ENCODE data around the gene KANSL1.

Gene KANSL1

GRCh38 chr17:46081018-46081320, 112.3 kb downstream of the KANSL1 start:
- TF ChIP-seq, protein P1, sequence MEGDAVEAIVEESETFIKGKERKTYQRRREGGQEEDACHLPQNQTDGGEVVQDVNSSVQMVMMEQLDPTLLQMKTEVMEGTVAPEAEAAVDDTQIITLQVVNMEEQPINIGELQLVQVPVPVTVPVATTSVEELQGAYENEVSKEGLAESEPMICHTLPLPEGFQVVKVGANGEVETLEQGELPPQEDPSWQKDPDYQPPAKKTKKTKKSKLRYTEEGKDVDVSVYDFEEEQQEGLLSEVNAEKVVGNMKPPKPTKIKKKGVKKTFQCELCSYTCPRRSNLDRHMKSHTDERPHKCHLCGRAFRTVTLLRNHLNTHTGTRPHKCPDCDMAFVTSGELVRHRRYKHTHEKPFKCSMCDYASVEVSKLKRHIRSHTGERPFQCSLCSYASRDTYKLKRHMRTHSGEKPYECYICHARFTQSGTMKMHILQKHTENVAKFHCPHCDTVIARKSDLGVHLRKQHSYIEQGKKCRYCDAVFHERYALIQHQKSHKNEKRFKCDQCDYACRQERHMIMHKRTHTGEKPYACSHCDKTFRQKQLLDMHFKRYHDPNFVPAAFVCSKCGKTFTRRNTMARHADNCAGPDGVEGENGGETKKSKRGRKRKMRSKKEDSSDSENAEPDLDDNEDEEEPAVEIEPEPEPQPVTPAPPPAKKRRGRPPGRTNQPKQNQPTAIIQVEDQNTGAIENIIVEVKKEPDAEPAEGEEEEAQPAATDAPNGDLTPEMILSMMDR (IDR thresholded peaks at IDR 0.05; ENCODE audit: low read depth, low read length, missing control alignments) = no peak
- no peak overlapping the region for H3K4me3 ChIP-seq (replicated peaks; ENCODE audit: low read depth, low read length)
- no peak for DNase-seq (ENCODE audit: extremely low read depth, low read depth)

DNA sequence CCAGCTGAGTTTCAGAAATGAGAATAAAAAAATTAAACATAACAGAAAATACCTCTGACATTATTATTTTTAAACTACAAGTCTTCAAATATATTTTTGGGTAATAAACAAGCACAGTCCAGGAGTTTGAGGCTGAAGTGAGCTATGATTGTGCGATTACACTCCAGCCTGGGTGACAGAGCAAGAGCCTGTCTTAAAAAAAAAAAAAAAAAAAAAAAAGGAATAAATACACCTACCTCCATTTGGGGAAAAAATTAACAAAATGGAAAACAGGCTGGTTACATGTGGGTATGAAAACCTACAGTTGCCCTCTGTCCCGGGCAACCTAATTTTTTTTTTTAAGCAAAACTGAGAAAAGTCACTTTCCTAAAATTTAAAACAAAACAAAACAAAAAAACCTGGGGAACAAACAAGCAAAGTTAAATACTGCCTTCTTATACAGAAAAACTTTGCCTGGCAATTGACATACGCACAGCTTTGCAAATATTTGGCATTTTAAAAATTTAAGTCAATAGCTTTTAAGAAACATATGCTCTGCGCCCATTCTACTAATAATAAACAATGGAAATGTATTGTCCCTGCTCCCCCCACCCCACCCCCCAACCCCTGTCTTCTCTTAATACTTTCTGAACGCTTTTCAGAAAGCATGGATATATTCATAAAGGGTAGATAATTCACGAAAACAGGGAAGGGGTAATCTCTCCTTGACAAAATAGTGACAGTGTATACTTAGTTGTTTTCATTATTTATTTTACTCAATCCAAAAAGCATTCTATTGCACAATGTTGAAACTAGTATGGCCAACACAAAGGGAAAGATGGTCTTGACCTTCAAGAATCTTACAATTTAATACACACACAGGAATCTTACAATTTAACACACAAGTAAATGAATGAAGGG, 112.9 kb downstream of the KANSL1 start:
- DNase-seq (ENCODE audit: extremely low read depth, low read depth) = no peak
- no peak overlapping the region for H3K4me3 ChIP-seq (replicated peaks; ENCODE audit: low read depth, low read length)
- TF ChIP-seq, protein P1 (IDR thresholded peaks at IDR 0.05; ENCODE audit: low read depth, low read length, missing control alignments) = no peak

DNA sequence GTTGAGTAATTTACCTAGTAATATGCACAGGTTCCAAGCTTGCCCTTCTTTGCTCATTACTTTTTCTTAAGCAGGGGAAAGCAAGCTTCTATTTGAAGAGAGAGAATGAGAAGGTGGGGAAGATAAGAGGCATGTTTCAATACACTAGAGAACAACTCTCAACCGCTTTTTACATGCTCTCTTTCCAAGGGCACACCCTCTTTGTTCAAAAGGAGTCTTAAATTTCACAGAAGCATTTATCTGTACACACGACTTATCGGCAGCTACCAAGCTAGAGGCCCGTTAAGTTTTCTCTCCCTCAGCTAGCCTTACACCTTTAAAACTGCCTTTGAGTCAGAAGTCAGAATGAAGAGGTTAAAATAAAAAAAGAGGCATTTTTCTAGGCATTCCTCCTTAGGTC, 114.6 kb downstream of the KANSL1 start:
- no peak overlapping the region for H3K4me3 ChIP-seq (replicated peaks; ENCODE audit: low read depth, low read length)
- DNase-seq (ENCODE audit: extremely low read depth, low read depth) = no peak

GRCh38 chr17:46074540-46074939, 118.7 kb downstream of the KANSL1 start:
- H3K4me3 ChIP-seq (replicated peaks; ENCODE audit: low read depth, low read length) = no peak overlapping the region
- no peak for DNase-seq (ENCODE audit: extremely low read depth, low read depth)
- TF ChIP-seq, protein P1 (IDR thresholded peaks at IDR 0.05; ENCODE audit: low read depth, low read length, missing control alignments) = no peak

More for the DNA sequence above, 114.6 kb downstream of the KANSL1 start:
- TF ChIP-seq, protein P1 (IDR thresholded peaks at IDR 0.05; ENCODE audit: low read depth, low read length, missing control alignments) = no peak

DNA sequence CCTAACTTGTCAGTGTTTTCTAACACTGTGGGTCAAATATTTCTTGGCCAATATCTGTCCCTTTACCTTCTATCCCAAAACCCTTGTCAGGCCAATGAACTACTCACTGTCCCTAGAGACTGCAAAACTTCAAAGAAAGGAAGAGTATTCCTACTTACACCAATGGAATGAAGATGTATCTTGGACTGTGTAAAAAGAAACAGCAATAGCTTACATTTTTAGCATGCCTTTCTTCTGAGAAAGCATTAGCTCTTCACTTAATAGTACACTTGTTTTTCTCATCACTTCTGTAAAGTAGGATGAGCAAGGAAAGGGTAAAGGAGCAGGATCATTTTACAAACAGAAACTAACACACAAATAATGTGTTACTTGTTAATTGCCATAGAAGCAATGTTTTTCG, 120.2 kb downstream of the KANSL1 start:
- no peak for DNase-seq (ENCODE audit: extremely low read depth, low read depth)
- TF ChIP-seq, protein P1 (IDR thresholded peaks at IDR 0.05; ENCODE audit: low read depth, low read length, missing control alignments) = no peak
- H3K4me3 ChIP-seq (replicated peaks; ENCODE audit: low read depth, low read length) = no peak overlapping the region

- no peak overlapping the region for H3K4me3 ChIP-seq (replicated peaks; ENCODE audit: low read depth, low read length)
- TF ChIP-seq, protein P1 (IDR thresholded peaks at IDR 0.05; ENCODE audit: low read depth, low read length, missing control alignments) = no peak
- no peak for DNase-seq (ENCODE audit: extremely low read depth, low read depth)
Measured at GRCh38 chr17:46071796-46072195, 121.4 kb downstream of the KANSL1 start.
